Measurements from ENCODE around the gene CACNA2D3.

The CACNA2D3 gene

GRCh38 chr3:54283470-54283869, 161.1 kb downstream of the CACNA2D3 start:
- DNase-seq: no peak

GRCh38 chr3:54294214-54294613, 171.9 kb downstream of the CACNA2D3 start:
- DNase-seq: no peak

- DNase-seq: no peak
These were observed 174.2 kb downstream of the CACNA2D3 start for GRCh38 chr3:54296531-54296930.

GRCh38 chr3:54299169-54299935, 177.0 kb downstream of the CACNA2D3 start:
- no peak for DNase-seq

GRCh38 chr3:54303517-54304375, 181.4 kb downstream of the CACNA2D3 start:
- no peak for DNase-seq

GRCh38 chr3:54304877-54305276, 182.5 kb downstream of the CACNA2D3 start:
- DNase-seq: no peak

- DNase-seq: no peak
These were observed 183.2 kb downstream of the CACNA2D3 start for GRCh38 chr3:54305409-54306099.

- DNase-seq: no peak
These were observed 185.3 kb downstream of the CACNA2D3 start for GRCh38 chr3:54307566-54308180.

GRCh38 chr3:54309601-54310000, 187.2 kb downstream of the CACNA2D3 start:
- DNase-seq: no peak

GRCh38 chr3:54311211-54311747, 188.9 kb downstream of the CACNA2D3 start:
- no peak for DNase-seq

- DNase-seq: no peak
These were observed 190.0 kb downstream of the CACNA2D3 start for GRCh38 chr3:54312156-54312899.

- no peak for DNase-seq
These were observed 191.1 kb downstream of the CACNA2D3 start for GRCh38 chr3:54313418-54313817.

- DNase-seq: no peak
These were observed 199.2 kb downstream of the CACNA2D3 start for GRCh38 chr3:54321520-54321919.

GRCh38 chr3:54322354-54322753, 200.0 kb downstream of the CACNA2D3 start:
- DNase-seq: no peak

GRCh38 chr3:54324103-54324502, 201.8 kb downstream of the CACNA2D3 start:
- no peak for DNase-seq

- no peak for DNase-seq
These were observed 204.6 kb downstream of the CACNA2D3 start for GRCh38 chr3:54326951-54327350.

- DNase-seq: no peak
These were observed 209.0 kb downstream of the CACNA2D3 start for GRCh38 chr3:54331341-54331740.

GRCh38 chr3:54337846-54338245, 215.5 kb downstream of the CACNA2D3 start:
- DNase-seq: no peak

GRCh38 chr3:54339608-54340007, 217.3 kb downstream of the CACNA2D3 start:
- DNase-seq: no peak

GRCh38 chr3:54341811-54342210, 219.5 kb downstream of the CACNA2D3 start:
- no peak for DNase-seq

- no peak for DNase-seq
These were observed 220.3 kb downstream of the CACNA2D3 start for GRCh38 chr3:54342676-54343075.

- no peak for DNase-seq
These were observed 221.1 kb downstream of the CACNA2D3 start for GRCh38 chr3:54343495-54343894.
